Endodermal cell (in vitro differentiated cells): ENCODE measurements around the gene DAPK2. TPM values are rescaled to one million over a fixed set of nuclear protein-coding genes. Genes with fewer than 3 reads are reported as not detected.

Experiments used
- DNase-seq: peaks from one replicate; pipeline ENCODE4 v3.0.0-alpha.2; 2017
- H3K27ac ChIP-seq: 2 replicates; pipeline ENCODE4 v1.5.1; 2013; ENCODE audit warnings: mild to moderate bottlenecking, low read depth, low read length, moderate library complexity
- H3K27me3 ChIP-seq: 2 replicates; pipeline ENCODE4 v1.6.1; 2013; ENCODE audit warnings: mild to moderate bottlenecking, low read length, moderate library complexity; ENCODE audit not compliant: insufficient read depth, control insufficient read depth, poor library complexity, severe bottlenecking
- H3K36me3 ChIP-seq: 2 replicates; pipeline ENCODE4 v1.7.0; 2013; ENCODE audit warnings: mild to moderate bottlenecking, low read length, moderate library complexity; ENCODE audit not compliant: control insufficient read depth, insufficient read depth
- H3K4me1 ChIP-seq: one replicate; pipeline ENCODE4 v1.7.0; 2013; ENCODE audit warnings: low read length; ENCODE audit not compliant: control insufficient read depth, insufficient read depth
- H3K4me3 ChIP-seq: 2 replicates; pipeline ENCODE4 v1.5.1; 2013; ENCODE audit warnings: mild to moderate bottlenecking, low read length, moderate library complexity
- H3K9ac ChIP-seq: 2 replicates; pipeline ENCODE4 v1.6.1; 2013; ENCODE audit warnings: mild to moderate bottlenecking, low read length, moderate library complexity; ENCODE audit not compliant: poor library complexity, severe bottlenecking; ENCODE audit errors: extremely low read depth
- H3K9me3 ChIP-seq: 2 replicates; pipeline ENCODE4 v1.6.1; 2013; ENCODE audit warnings: mild to moderate bottlenecking, low read length, moderate library complexity; ENCODE audit not compliant: control insufficient read depth
- H3K27ac Mint-ChIP-seq: 2 replicates; pipeline ENCODE4 v1.8.0; 2020; ENCODE audit warnings: mixed read lengths
- H3K27me3 Mint-ChIP-seq: 2 replicates; pipeline ENCODE4 v1.8.0; 2021; ENCODE audit warnings: mild to moderate bottlenecking, mixed read lengths; ENCODE audit not compliant: insufficient read depth
- H3K36me3 Mint-ChIP-seq: 2 replicates; pipeline ENCODE4 v1.8.0; 2020; ENCODE audit warnings: low read depth, mixed read lengths
- H3K4me1 Mint-ChIP-seq: 2 replicates; pipeline ENCODE4 v1.8.0; 2020; ENCODE audit warnings: mixed read lengths
- H3K4me3 Mint-ChIP-seq: 2 replicates; pipeline ENCODE4 v1.8.0; 2020; ENCODE audit warnings: mild to moderate bottlenecking, moderate library complexity, mixed read lengths
- H3K9me3 Mint-ChIP-seq: 2 replicates; pipeline ENCODE4 v1.8.0; 2020; ENCODE audit warnings: mild to moderate bottlenecking, mixed read lengths
- CTCF ChIP-seq: fragments of 200-600 bp; sonication (generic); conservative IDR thresholded peaks from 2 replicates; pipeline ENCODE4 v1.5.0; 2021; ENCODE audit warnings: antibody characterized with exemption, mild to moderate bottlenecking
- WGBS, 2 experiments: methylation state at CpG; one replicate each; pipeline versions ENCODE4 v1.1.5 to v1.1.7; 2013; ENCODE audit warnings: missing lambda C conversion rate in 2 of 2, mixed read lengths in 1 of 2; ENCODE audit not compliant: insufficient coverage in 1 of 2, insufficient read length in 1 of 2; 5-methylcytosine and 5-hydroxymethylcytosine counted together
- total RNA-seq, 2 donors: library from RNA; stranded (reverse); fragmentation: NEBNext Ultra II Directional in 1 of 2; extraction: Animal tissue kit (Norgen Biotek cat#: 25700) in 1 of 2; gene quantifications; 2 replicates in 1 of 2; 3 replicates in 1 of 2; pipeline ENCODE4 v1.2.1, GENCODE V29; 2021

The DAPK2 gene
- total RNA-seq, 2 donors from 2014 or later, result 2.4 to 2.6 TPM

GRCh38 chr15:63915209-63915872 is 130.9 kb downstream of the DAPK2 start:
- Histone ChIP-seq H3K9ac (no peak overlapping the region), H3K4me3 (no peak overlapping the region), H3K27me3 (no peaks in the 10 kb centered on the region), H3K36me3 (no peaks in the 10 kb centered on the region), H3K9me3 (no peaks in the 10 kb centered on the region), H3K27ac (no peak overlapping the region), H3K4me1 (peaks cover 12% of the 10 kb centered on the region)
- Mint-ChIP-seq H3K27me3 (no peaks in the 10 kb centered on the region), H3K27ac (no peak overlapping the region), H3K9me3 (no peaks in the 10 kb centered on the region), H3K4me1 (peaks cover 28% of the 10 kb centered on the region), H3K36me3 (no peaks in the 10 kb centered on the region), H3K4me3 (no peak overlapping the region)
- 67 to 80% methylated on average over 1 to 3 of the region's 3 CpGs for WGBS, 2 experiments
- no peak for DNase-seq
- TF ChIP-seq CTCF, result no peak

- WGBS, 2 experiments, result 82 to 100% methylated on average over 2 to 3 of the region's 3 CpGs
- no peaks in the 10 kb centered on the region for H3K9me3 Mint-ChIP-seq
- H3K27me3 Mint-ChIP-seq, result no peaks in the 10 kb centered on the region
- H3K4me1 Mint-ChIP-seq, result peaks cover 35% of the 10 kb centered on the region
- no peak for DNase-seq
- H3K4me3 Mint-ChIP-seq, result no peak overlapping the region
- H3K4me3 ChIP-seq, result no peak overlapping the region
- no peaks in the 10 kb centered on the region for H3K36me3 Mint-ChIP-seq
- no peaks in the 10 kb centered on the region for H3K27me3 ChIP-seq
- no peaks in the 10 kb centered on the region for H3K9me3 ChIP-seq
- peaks cover 12% of the 10 kb centered on the region for H3K4me1 ChIP-seq
- no peak overlapping the region for H3K9ac ChIP-seq
- H3K27ac ChIP-seq, result no peak overlapping the region
- H3K36me3 ChIP-seq, result no peaks in the 10 kb centered on the region
- H3K27ac Mint-ChIP-seq, result peak overlapping the region; percentile 21
- no peak for TF ChIP-seq CTCF
Measured at GRCh38 chr15:63913786-63914315, 132.4 kb downstream of the DAPK2 start.

GRCh38 chr15:63913336-63913735 is 132.9 kb downstream of the DAPK2 start:
- TF ChIP-seq CTCF, result no peak
- WGBS, 2 experiments, result 94 to 97% methylated on average over 9 of the region's 9 CpGs

More at GRCh38 chr15:63913336-63913735, 132.9 kb downstream of the DAPK2 start:
- H3K4me3 ChIP-seq, result no peak overlapping the region
- DNase-seq, result no peak
- no peak overlapping the region for H3K27ac Mint-ChIP-seq
- H3K4me3 Mint-ChIP-seq, result no peak overlapping the region
- no peaks in the 10 kb centered on the region for H3K27me3 Mint-ChIP-seq
- no peak overlapping the region for H3K27ac ChIP-seq
- no peaks in the 10 kb centered on the region for H3K36me3 Mint-ChIP-seq
- H3K36me3 ChIP-seq, result no peaks in the 10 kb centered on the region
- H3K9me3 Mint-ChIP-seq, result no peaks in the 10 kb centered on the region
- no peaks in the 10 kb centered on the region for H3K9me3 ChIP-seq
- H3K4me1 Mint-ChIP-seq, result peaks cover 34% of the 10 kb centered on the region
- H3K9ac ChIP-seq, result no peak overlapping the region
- no peaks in the 10 kb centered on the region for H3K27me3 ChIP-seq
- H3K4me1 ChIP-seq, result peaks cover 12% of the 10 kb centered on the region
